GM19452 (cell line): Measurements from ENCODE around the gene UBE2F.

ENCODE experiments used
- ATAC-seq: cut with Tn5 transposase; IDR thresholded peaks from one replicate; pipeline ENCODE4 v1.9.1; 2021; ENCODE audit not compliant: unreplicated experiment

UBE2F gene

GRCh38 chr2:238069877-238070276, 103.1 kb downstream of the UBE2F start:
- no peak for ATAC-seq

GRCh38 chr2:238075397-238075796, 108.6 kb downstream of the UBE2F start:
- no peak for ATAC-seq

DNA sequence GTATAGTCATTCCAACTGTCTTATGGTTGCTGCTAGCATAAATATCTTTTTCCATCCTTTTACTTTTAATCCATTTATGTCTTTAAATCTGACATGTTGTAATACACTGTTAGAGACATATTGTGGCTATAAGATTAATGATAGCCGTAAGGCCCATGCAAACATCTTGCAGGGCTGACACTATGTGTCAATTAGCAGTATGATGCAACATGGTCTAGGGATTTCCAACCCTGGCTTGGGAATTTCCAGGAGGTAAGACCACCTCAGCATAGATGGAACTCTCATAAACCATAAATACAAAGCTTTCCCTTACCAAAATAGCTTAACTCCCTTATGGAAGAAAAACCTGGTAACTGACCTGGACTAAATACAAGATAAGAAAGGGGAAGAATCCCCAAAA, 110.5 kb downstream of the UBE2F start:
- no peak for ATAC-seq

- no peak for ATAC-seq
Measured at GRCh38 chr2:238079874-238080327, 113.1 kb downstream of the UBE2F start.

- ATAC-seq, result no peak
Measured at GRCh38 chr2:238080518-238080917, 113.7 kb downstream of the UBE2F start.

DNA sequence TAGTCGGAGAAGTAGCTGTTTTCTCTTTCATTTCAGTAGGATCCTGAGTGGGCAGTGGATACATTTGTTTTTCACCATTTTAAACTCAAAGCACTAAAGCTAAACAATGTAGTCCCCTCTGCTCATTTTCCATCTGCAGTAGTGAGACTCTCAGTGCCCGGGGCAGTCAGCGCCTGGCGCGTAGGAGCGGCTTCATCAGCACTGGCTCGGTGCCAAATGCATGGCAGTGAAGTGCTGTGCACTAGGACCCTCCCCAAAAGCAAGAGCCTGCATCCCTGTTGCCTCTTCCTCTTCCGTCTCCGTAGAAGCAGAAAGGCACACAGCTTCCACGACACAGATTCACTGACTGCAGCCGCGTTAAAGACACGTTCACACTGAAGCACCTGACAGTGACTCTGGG, 114.3 kb downstream of the UBE2F start:
- no peak for ATAC-seq

GRCh38 chr2:238081561-238081960, 114.7 kb downstream of the UBE2F start:
- ATAC-seq, result no peak

DNA sequence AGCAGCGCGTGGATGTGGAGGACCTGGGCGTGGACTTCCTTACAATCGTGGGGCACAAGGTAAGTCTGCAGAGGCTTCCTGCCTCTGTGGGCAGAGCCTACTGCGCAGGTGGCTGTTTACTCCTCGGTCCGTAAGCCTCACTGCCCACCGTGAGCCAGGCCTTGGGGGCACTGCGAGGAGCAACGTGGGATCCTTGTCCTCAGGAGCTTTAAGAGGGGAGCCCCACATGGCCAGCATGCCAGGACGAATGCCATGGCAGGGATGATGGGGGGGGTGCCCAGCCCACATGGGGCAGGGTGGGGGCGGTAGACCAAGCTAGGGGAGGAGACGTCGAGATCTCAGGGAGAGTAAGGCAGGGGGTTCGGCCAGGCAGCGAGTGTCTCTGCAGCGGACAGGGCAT, 115.3 kb downstream of the UBE2F start:
- ATAC-seq, result no peak

- ATAC-seq, result no peak
Measured at GRCh38 chr2:238082827-238083226, 116.0 kb downstream of the UBE2F start.

GRCh38 chr2:238083919-238084318, 117.1 kb downstream of the UBE2F start:
- ATAC-seq, result no peak

- ATAC-seq, result no peak
Measured at GRCh38 chr2:238084761-238085160, 117.9 kb downstream of the UBE2F start.

- no peak for ATAC-seq
Measured at GRCh38 chr2:238085899-238086298, 119.1 kb downstream of the UBE2F start.

- no peak for ATAC-seq
Measured at GRCh38 chr2:238087211-238087610, 120.4 kb downstream of the UBE2F start.

- ATAC-seq, result no peak
Measured at GRCh38 chr2:238090887-238091286, 124.1 kb downstream of the UBE2F start.

GRCh38 chr2:238091436-238092060, 124.7 kb downstream of the UBE2F start:
- no peak for ATAC-seq
